ENCODE data around the gene CCL11.

CCL11 gene

GRCh38 chr17:34243364-34244320, 41.9 kb upstream of the CCL11 start:
- no CpG with 5 or more reads among the region's 7 CpGs for WGBS (ENCODE audit: extremely low coverage, insufficient coverage, low lambda C conversion rate)
- H3K4me2 ChIP-seq (ENCODE audit: low read length) = no peak overlapping the region
- no peaks in the 10 kb centered on the region for H3K36me3 ChIP-seq (ENCODE audit: control insufficient read depth, insufficient read depth, low read length)
- no peak overlapping the region for H3K9ac ChIP-seq (ENCODE audit: low read length)
- no peak overlapping the region for H3K18ac ChIP-seq (ENCODE audit: low read length)
- H3K79me2 ChIP-seq (ENCODE audit: control insufficient read depth, insufficient read depth, low read length) = no peaks in the 10 kb centered on the region
- H2BK120ac ChIP-seq (ENCODE audit: low read depth, low read length) = no peak overlapping the region
- H3K79me1 ChIP-seq (ENCODE audit: low read length) = no peaks in the 10 kb centered on the region
- no peak overlapping the region for H3K56ac ChIP-seq (ENCODE audit: low read length)
- no peak overlapping the region for H4K8ac ChIP-seq (ENCODE audit: low read depth, low read length)
- peaks cover 3% of the 10 kb centered on the region for H3K4me1 ChIP-seq (ENCODE audit: control insufficient read depth, low read depth, low read length)
- no peak overlapping the region for H2AK5ac ChIP-seq (ENCODE audit: low read length)
- H4K5ac ChIP-seq (ENCODE audit: low read length) = no peak overlapping the region
- H2BK15ac ChIP-seq (replicated peaks; ENCODE audit: low read depth) = no peak overlapping the region
- no peak overlapping the region for H2BK5ac ChIP-seq (ENCODE audit: low read length)
- no peak overlapping the region for H3K4ac ChIP-seq (ENCODE audit: low read depth, low read length)
- no peak overlapping the region for H3K23ac ChIP-seq (ENCODE audit: low read length)
- H3K4me3 ChIP-seq (ENCODE audit: low read length) = no peak overlapping the region
- no peaks in the 10 kb centered on the region for H3K27me3 ChIP-seq (ENCODE audit: insufficient read depth, low read length, poor library complexity)
- H3K27ac ChIP-seq (ENCODE audit: low read depth, low read length) = no peak overlapping the region
- DNase-seq = no peak

- H2BK120ac ChIP-seq (ENCODE audit: low read depth, low read length) = no peak overlapping the region
- WGBS (ENCODE audit: extremely low coverage, insufficient coverage, low lambda C conversion rate) = 100% methylated on average over 1 of the region's 6 CpGs
- no peak overlapping the region for H3K9ac ChIP-seq (ENCODE audit: low read length)
- H3K36me3 ChIP-seq (ENCODE audit: control insufficient read depth, insufficient read depth, low read length) = no peaks in the 10 kb centered on the region
- no peak for DNase-seq
- no peak overlapping the region for H3K27ac ChIP-seq (ENCODE audit: low read depth, low read length)
- no peak overlapping the region for H3K18ac ChIP-seq (ENCODE audit: low read length)
- H3K79me1 ChIP-seq (ENCODE audit: low read length) = no peaks in the 10 kb centered on the region
- H3K79me2 ChIP-seq (ENCODE audit: control insufficient read depth, insufficient read depth, low read length) = no peaks in the 10 kb centered on the region
- no peak overlapping the region for H4K5ac ChIP-seq (ENCODE audit: low read length)
- H2BK5ac ChIP-seq (ENCODE audit: low read length) = no peak overlapping the region
- no peak overlapping the region for H3K4ac ChIP-seq (ENCODE audit: low read depth, low read length)
- H3K27me3 ChIP-seq (ENCODE audit: insufficient read depth, low read length, poor library complexity) = no peaks in the 10 kb centered on the region
- no peak overlapping the region for H2AK5ac ChIP-seq (ENCODE audit: low read length)
- H3K23ac ChIP-seq (ENCODE audit: low read length) = no peak overlapping the region
- H3K4me3 ChIP-seq (ENCODE audit: low read length) = no peak overlapping the region
- no peak overlapping the region for H3K4me2 ChIP-seq (ENCODE audit: low read length)
- H3K4me1 ChIP-seq (ENCODE audit: control insufficient read depth, low read depth, low read length) = no peaks in the 10 kb centered on the region
- no peak overlapping the region for H2BK15ac ChIP-seq (replicated peaks; ENCODE audit: low read depth)
- no peak overlapping the region for H3K56ac ChIP-seq (ENCODE audit: low read length)
- no peak overlapping the region for H4K8ac ChIP-seq (ENCODE audit: low read depth, low read length)
Measured at GRCh38 chr17:34245351-34245905, 40.1 kb upstream of the CCL11 start.

- no peak overlapping the region for H3K56ac ChIP-seq (ENCODE audit: low read length)
- no peak for DNase-seq
- peaks cover 9% of the 10 kb centered on the region for H3K4me1 ChIP-seq (ENCODE audit: control insufficient read depth, low read depth, low read length)
Measured at GRCh38 chr17:34246446-34246845, 39.1 kb upstream of the CCL11 start.

GRCh38 chr17:34246881-34247280, 38.7 kb upstream of the CCL11 start:
- no CpG with 5 or more reads among the region's 3 CpGs for WGBS (ENCODE audit: extremely low coverage, insufficient coverage, low lambda C conversion rate)
- no peaks in the 10 kb centered on the region for H3K36me3 ChIP-seq (ENCODE audit: control insufficient read depth, insufficient read depth, low read length)
- H2BK5ac ChIP-seq (ENCODE audit: low read length) = no peak overlapping the region
- H4K8ac ChIP-seq (ENCODE audit: low read depth, low read length) = no peak overlapping the region
- no peaks in the 10 kb centered on the region for H3K79me2 ChIP-seq (ENCODE audit: control insufficient read depth, insufficient read depth, low read length)
- DNase-seq = no peak
- H3K23ac ChIP-seq (ENCODE audit: low read length) = no peak overlapping the region
- H3K79me1 ChIP-seq (ENCODE audit: low read length) = no peaks in the 10 kb centered on the region
- H2BK15ac ChIP-seq (replicated peaks; ENCODE audit: low read depth) = no peak overlapping the region
- H3K4me3 ChIP-seq (ENCODE audit: low read length) = no peak overlapping the region
- no peak overlapping the region for H3K9ac ChIP-seq (ENCODE audit: low read length)
- no peak overlapping the region for H4K5ac ChIP-seq (ENCODE audit: low read length)
- no peak overlapping the region for H3K4me2 ChIP-seq (ENCODE audit: low read length)
- H3K27me3 ChIP-seq (ENCODE audit: insufficient read depth, low read length, poor library complexity) = no peaks in the 10 kb centered on the region
- peaks cover 13% of the 10 kb centered on the region for H3K4me1 ChIP-seq (ENCODE audit: control insufficient read depth, low read depth, low read length)
- H2BK120ac ChIP-seq (ENCODE audit: low read depth, low read length) = no peak overlapping the region
- no peak overlapping the region for H2AK5ac ChIP-seq (ENCODE audit: low read length)
- no peak overlapping the region for H3K27ac ChIP-seq (ENCODE audit: low read depth, low read length)
- H3K56ac ChIP-seq (ENCODE audit: low read length) = no peak overlapping the region
- no peak overlapping the region for H3K4ac ChIP-seq (ENCODE audit: low read depth, low read length)
- no peak overlapping the region for H3K18ac ChIP-seq (ENCODE audit: low read length)

More at GRCh38 chr17:34246446-34246845, 39.1 kb upstream of the CCL11 start:
- H2BK120ac ChIP-seq (ENCODE audit: low read depth, low read length) = no peak overlapping the region
- H3K36me3 ChIP-seq (ENCODE audit: control insufficient read depth, insufficient read depth, low read length) = no peaks in the 10 kb centered on the region
- H2AK5ac ChIP-seq (ENCODE audit: low read length) = no peak overlapping the region
- H2BK5ac ChIP-seq (ENCODE audit: low read length) = no peak overlapping the region
- H3K27me3 ChIP-seq (ENCODE audit: insufficient read depth, low read length, poor library complexity) = no peaks in the 10 kb centered on the region
- no CpG with 5 or more reads among the region's 1 CpG for WGBS (ENCODE audit: extremely low coverage, insufficient coverage, low lambda C conversion rate)
- H4K8ac ChIP-seq (ENCODE audit: low read depth, low read length) = no peak overlapping the region
- H3K9ac ChIP-seq (ENCODE audit: low read length) = no peak overlapping the region
- H3K23ac ChIP-seq (ENCODE audit: low read length) = no peak overlapping the region
- H3K27ac ChIP-seq (ENCODE audit: low read depth, low read length) = no peak overlapping the region
- no peak overlapping the region for H4K5ac ChIP-seq (ENCODE audit: low read length)
- H3K79me1 ChIP-seq (ENCODE audit: low read length) = no peaks in the 10 kb centered on the region
- H3K4ac ChIP-seq (ENCODE audit: low read depth, low read length) = no peak overlapping the region
- no peaks in the 10 kb centered on the region for H3K79me2 ChIP-seq (ENCODE audit: control insufficient read depth, insufficient read depth, low read length)
- H3K4me3 ChIP-seq (ENCODE audit: low read length) = no peak overlapping the region
- no peak overlapping the region for H3K18ac ChIP-seq (ENCODE audit: low read length)
- no peak overlapping the region for H2BK15ac ChIP-seq (replicated peaks; ENCODE audit: low read depth)
- H3K4me2 ChIP-seq (ENCODE audit: low read length) = no peak overlapping the region

- Histone ChIP-seq H3K27ac (ENCODE audit: low read depth, low read length) (no peak overlapping the region), H3K4ac (ENCODE audit: low read depth, low read length) (no peak overlapping the region), H2AK5ac (ENCODE audit: low read length) (no peak overlapping the region), H2BK120ac (ENCODE audit: low read depth, low read length) (no peak overlapping the region), H3K4me1 (ENCODE audit: control insufficient read depth, low read depth, low read length) (peaks cover 19% of the 10 kb centered on the region), H3K18ac (ENCODE audit: low read length) (no peak overlapping the region), H4K5ac (ENCODE audit: low read length) (no peak overlapping the region), H4K8ac (ENCODE audit: low read depth, low read length) (no peak overlapping the region), H3K36me3 (ENCODE audit: control insufficient read depth, insufficient read depth, low read length) (no peaks in the 10 kb centered on the region), H3K56ac (ENCODE audit: low read length) (no peak overlapping the region), H3K79me2 (ENCODE audit: control insufficient read depth, insufficient read depth, low read length) (no peaks in the 10 kb centered on the region), H2BK15ac (replicated peaks; ENCODE audit: low read depth) (no peak overlapping the region), H3K23ac (ENCODE audit: low read length) (no peak overlapping the region), H3K4me2 (ENCODE audit: low read length) (no peak overlapping the region), H3K27me3 (ENCODE audit: insufficient read depth, low read length, poor library complexity) (no peaks in the 10 kb centered on the region), H3K4me3 (ENCODE audit: low read length) (no peak overlapping the region), H2BK5ac (ENCODE audit: low read length) (no peak overlapping the region), H3K9ac (ENCODE audit: low read length) (no peak overlapping the region), H3K79me1 (ENCODE audit: low read length) (no peaks in the 10 kb centered on the region)
- DNase-seq = no peak
- no CpG with 5 or more reads among the region's 6 CpGs for WGBS (ENCODE audit: extremely low coverage, insufficient coverage, low lambda C conversion rate)
Measured at GRCh38 chr17:34248511-34249024, 37.0 kb upstream of the CCL11 start.
